GM23338 (cell line): Measurements from ENCODE around the gene FGFRL1. TPM values are rescaled to one million over a fixed set of nuclear protein-coding genes. Genes with fewer than 3 reads are reported as not detected.

Experiments
- CREB1 ChIP-seq: fragments of 250-450 bp; sonication (Bioruptor Pico); IDR thresholded peaks from 2 replicates; pipeline ENCODE4 v1.5.0; 2020; ENCODE audit warnings: low read depth, mild to moderate bottlenecking, moderate library complexity
- ETS1 ChIP-seq: IDR thresholded peaks from 2 replicates; pipeline ENCODE4 v1.6.1; 2016; ENCODE audit warnings: antibody characterized with exemption
- JUNB ChIP-seq: IDR thresholded peaks from one replicate; pipeline ENCODE4 v1.6.1; 2016; ENCODE audit warnings: antibody characterized with exemption; ENCODE audit not compliant: unreplicated experiment
- NANOG ChIP-seq: IDR thresholded peaks from 2 replicates; pipeline ENCODE4 v1.6.1; 2016; ENCODE audit warnings: antibody characterized with exemption, borderline replicate concordance
- POLR2AphosphoS5 ChIP-seq: IDR thresholded peaks from 2 replicates; pipeline ENCODE4 v1.6.1; 2016; ENCODE audit warnings: antibody characterized with exemption, low read depth
- STAT1 ChIP-seq: IDR thresholded peaks from one replicate; pipeline ENCODE4 v1.6.1; 2016; ENCODE audit warnings: antibody characterized with exemption; ENCODE audit not compliant: unreplicated experiment
- ZNF331 ChIP-seq: fragments of 250-450 bp; sonication (Bioruptor Pico); IDR thresholded peaks from 2 replicates; pipeline ENCODE4 v1.5.0; 2020; ENCODE audit warnings: low read depth, mild to moderate bottlenecking, moderate library complexity
- ZNF462 ChIP-seq: fragments of 250-450 bp; sonication (Bioruptor Pico); IDR thresholded peaks from 2 replicates; pipeline ENCODE4 v1.5.0; 2020; ENCODE audit warnings: mild to moderate bottlenecking, moderate library complexity
- polyA plus RNA-seq: library from polyadenylated mRNA; unstranded; fragments of >200 nt; fragmentation: Nextera tagmentation; extraction: Ambion mirVana; gene quantifications from 2 replicates; pipeline ENCODE4 v1.2.1, GENCODE V29; 2016
- total RNA-seq: library from RNA; depleted of rRNA; stranded (reverse); fragments of >200 nt; shearing (Covaris generic); gene quantifications from 2 replicates; pipeline ENCODE4 v1.2.3, GENCODE V29; 2014

FGFRL1 gene
- total and polyA plus RNA-seq, 2 experiments from 2014 or later = 7.0 to 35.8 TPM

DNA sequence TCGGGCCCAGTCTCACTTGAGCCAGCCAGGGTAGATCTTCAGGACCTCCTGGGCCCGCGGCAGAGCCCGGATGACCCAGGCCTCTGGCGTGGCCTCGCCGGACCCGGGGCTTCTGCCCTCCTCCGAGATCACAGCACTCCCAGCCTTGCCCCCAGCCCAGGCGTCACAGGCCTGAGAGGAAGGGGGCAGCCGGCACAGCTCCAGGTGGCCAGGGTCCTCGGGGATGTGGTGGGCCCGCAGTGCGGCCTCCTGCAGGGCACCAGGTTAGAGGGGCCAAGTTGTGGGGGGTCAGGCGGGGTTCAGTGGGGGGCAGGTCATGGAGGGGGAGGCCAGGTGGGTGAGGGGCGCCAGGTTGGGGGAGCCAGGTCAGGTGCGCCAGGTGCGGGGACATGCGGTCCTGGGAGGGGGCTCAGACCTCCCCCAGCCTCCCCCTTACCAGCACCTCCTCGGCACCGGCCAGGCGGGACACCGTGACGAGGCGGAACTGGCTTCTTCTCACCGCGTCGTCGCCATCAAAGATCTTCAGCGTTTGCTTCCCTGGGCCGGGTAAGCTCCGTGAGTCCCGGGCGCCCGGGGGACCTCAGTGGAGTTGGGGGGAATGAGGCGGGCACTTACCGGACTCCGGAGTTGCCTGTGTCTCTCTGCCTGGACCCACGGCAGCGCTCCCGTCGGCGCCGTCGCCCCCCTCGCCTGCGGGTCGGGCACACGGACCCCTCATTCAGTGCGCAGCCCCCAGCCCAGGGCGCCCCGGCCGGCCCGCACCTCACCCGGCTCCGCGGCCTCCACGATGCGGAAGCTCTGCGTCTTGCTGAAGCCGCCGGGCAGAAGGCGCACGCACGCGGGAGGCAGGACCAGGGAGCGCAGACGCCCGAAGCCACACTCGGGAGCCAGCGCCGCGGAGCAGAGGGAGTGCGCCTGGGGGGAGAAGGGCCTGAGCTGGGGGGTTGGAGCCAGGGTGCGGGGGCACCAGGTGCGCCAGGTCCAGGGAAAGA is 44.0 kb upstream of the FGFRL1 start (continued):
- TF ChIP-seq ZNF462 (CRISPR knock-in tag) (no peak), CREB1 (CRISPR knock-in tag) (no peak), JUNB (no peak), ZNF331 (CRISPR knock-in tag) (no peak), NANOG (no peak), ETS1 (no peak), STAT1 (no peak), POLR2AphosphoS5 (no peak)
